IMR-90 (cell line): ENCODE results near the gene CD1C.

ENCODE experiments used
- BHLHE40 ChIP-seq: fragments of 150-350 bp; IDR thresholded peaks from 2 replicates; pipeline ENCODE4 v1.6.1; 2016; ENCODE audit warnings: mild to moderate bottlenecking, low read depth, low read length
- CEBPB ChIP-seq: IDR thresholded peaks from 2 replicates; pipeline ENCODE4 v1.6.1; 2012; ENCODE audit warnings: low read depth, low read length, improper control_type of control experiment
- CTCF ChIP-seq: conservative IDR thresholded peaks from 2 replicates; pipeline ENCODE4 v1.5.1; 2012; ENCODE audit warnings: mild to moderate bottlenecking, low read depth, low read length, improper control_type of control experiment
- ELK1 ChIP-seq: fragments of 150-350 bp; IDR thresholded peaks from 2 replicates; pipeline ENCODE4 v1.6.1; 2016; ENCODE audit warnings: low read depth, mild to moderate bottlenecking, low read length, moderate library complexity, borderline replicate concordance
- FOS ChIP-seq: fragments of 150-350 bp; IDR thresholded peaks from 2 replicates; pipeline ENCODE4 v1.6.1; 2016; ENCODE audit warnings: low read depth, low read length
- MAFK ChIP-seq: IDR thresholded peaks from 2 replicates; pipeline ENCODE4 v1.6.1; 2012; ENCODE audit warnings: low read depth, low read length, improper control_type of control experiment
- MAZ ChIP-seq: IDR thresholded peaks from 2 replicates; pipeline ENCODE4 v1.6.1; 2012; ENCODE audit warnings: low read depth, mild to moderate bottlenecking, low read length, improper control_type of control experiment, moderate library complexity, borderline replicate concordance
- POLR2A ChIP-seq: IDR thresholded peaks from 2 replicates; pipeline ENCODE4 v1.6.1; 2012; ENCODE audit warnings: mild to moderate bottlenecking, low read depth, low read length
- RAD21 ChIP-seq: IDR thresholded peaks from 2 replicates; pipeline ENCODE4 v1.6.1; 2012; ENCODE audit warnings: low read length, improper control_type of control experiment
- RCOR1 ChIP-seq: IDR thresholded peaks from 2 replicates; pipeline ENCODE4 v1.6.1; 2012; ENCODE audit warnings: mild to moderate bottlenecking, low read length, improper control_type of control experiment; ENCODE audit not compliant: insufficient replicate concordance
- RFX5 ChIP-seq: IDR thresholded peaks from 2 replicates; pipeline ENCODE4 v1.8.0; 2012; ENCODE audit warnings: low read depth, mild to moderate bottlenecking, low read length, moderate library complexity
- SMC3 ChIP-seq: fragments of 150-350 bp; IDR thresholded peaks from 2 replicates; pipeline ENCODE4 v1.6.1; 2016; ENCODE audit warnings: low read depth, mild to moderate bottlenecking, antibody characterized with exemption, low read length, moderate library complexity
- USF2 ChIP-seq: fragments of 150-350 bp; IDR thresholded peaks from 2 replicates; pipeline ENCODE4 v1.6.1; 2017; ENCODE audit warnings: mild to moderate bottlenecking, antibody characterized with exemption, low read length, low read depth

- TF ChIP-seq RCOR1: no peak
- TF ChIP-seq CTCF: no peak
- TF ChIP-seq USF2: no peak
- no peak for TF ChIP-seq CEBPB
- TF ChIP-seq ELK1: no peak
- TF ChIP-seq RAD21: no peak
- no peak for TF ChIP-seq POLR2A
- no peak for TF ChIP-seq SMC3
- no peak for TF ChIP-seq MAZ
- no peak for TF ChIP-seq BHLHE40
- no peak for TF ChIP-seq MAFK
- no peak for TF ChIP-seq RFX5
- TF ChIP-seq FOS: no peak
Observed at GRCh38 chr1:158259117-158259516, 30.6 kb upstream of the CD1C start.
